Activated CD4-positive, alpha-beta T cell treated with anti-CD3 and anti-CD28 coated beads, Interleukin-2, amount 10 ng/mL, durations not matched to agents 7 days and 5 days (primary cell): ENCODE results near the gene PHACTR1. TPM values are rescaled to one million over a fixed set of nuclear protein-coding genes. Genes with fewer than 3 reads are reported as not detected.

Source experiments
- CTCF ChIA-PET: fragments of 350-600 bp; sonication (Branson Sonifier 250); formaldehyde crosslinking; loops from one replicate; lab custom pipeline; 2021; ENCODE audit warnings: antibody characterized with exemption; lab: Charles Lee
- POLR2A ChIA-PET: fragments of 350-600 bp; sonication (Branson Sonifier 250); formaldehyde crosslinking; loops from one replicate; lab custom pipeline; 2021; ENCODE audit warnings: antibody characterized with exemption; lab: Charles Lee
- DNase-seq: peaks from one replicate; pipeline ENCODE4 v3.0.0-alpha.2; 2020
- H3K27ac Mint-ChIP-seq: one replicate; pipeline ENCODE4 v1.8.0; 2021; ENCODE audit warnings: mild to moderate bottlenecking, moderate library complexity, mixed read lengths
- H3K27me3 Mint-ChIP-seq: one replicate; pipeline ENCODE4 v1.8.0; 2021; ENCODE audit warnings: mixed read lengths
- H3K36me3 Mint-ChIP-seq: one replicate; pipeline ENCODE4 v1.8.0; 2021; ENCODE audit warnings: low read depth, mixed read lengths
- H3K4me1 Mint-ChIP-seq: one replicate; pipeline ENCODE4 v1.8.0; 2021; ENCODE audit warnings: mixed read lengths
- H3K4me3 Mint-ChIP-seq: one replicate; pipeline ENCODE4 v1.8.0; 2021; ENCODE audit warnings: mild to moderate bottlenecking, moderate library complexity, mixed read lengths
- H3K9me3 Mint-ChIP-seq: one replicate; pipeline ENCODE4 v1.8.0; 2021; ENCODE audit warnings: mixed read lengths
- total RNA-seq, 2 experiments: library from RNA; stranded (reverse); gene quantifications; one replicate each; pipeline ENCODE4 v1.2.3, GENCODE V29; 2021

Gene PHACTR1
- total RNA-seq: under 1 TPM; 0.19 to 0.32 TPM

DNA sequence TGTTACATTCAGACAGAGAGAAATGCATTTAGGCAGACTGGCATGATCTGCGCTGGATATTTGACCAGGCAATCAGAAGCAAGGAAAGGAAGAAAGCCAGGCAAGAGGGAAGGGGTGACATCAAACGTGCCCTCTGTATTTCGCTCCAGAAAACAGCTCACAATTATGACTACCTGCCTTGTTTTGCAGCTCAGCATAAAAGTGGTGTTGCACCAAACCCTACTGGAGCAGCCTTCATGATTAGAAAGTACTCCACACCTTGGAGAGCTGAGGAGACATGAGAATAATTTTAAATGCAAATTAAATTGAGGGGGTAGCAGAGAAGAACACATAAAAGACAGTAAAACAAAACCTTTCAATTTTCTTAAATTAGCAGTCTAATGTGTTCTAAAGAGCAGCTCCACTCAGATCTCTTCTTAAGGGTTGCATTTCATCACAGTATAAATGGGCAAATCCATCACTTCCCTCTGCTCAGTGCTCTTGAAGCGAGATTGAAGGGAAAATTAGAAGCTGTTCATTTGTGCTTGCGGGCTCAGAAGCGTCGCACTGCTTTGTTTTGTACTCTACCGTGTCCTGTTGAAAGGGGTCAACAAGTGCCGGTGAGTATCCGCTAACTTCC is at the start of gene PHACTR1:
Gene PHACTR1, plus strand, starts transcription at position 470 of the 619 bp plus-strand sequence.
- Mint-ChIP-seq H3K9me3 (no peaks in the 10 kb centered on the region), H3K4me3 (no peak within 1 kb of the TSS), H3K27me3 (no peaks in the 10 kb centered on the region), H3K27ac (no peak within 1 kb of the TSS), H3K4me1 (no peaks in the 10 kb centered on the region), H3K36me3 (no peaks in the 10 kb centered on the region)
- ChIA-PET POLR2A (no interaction called here), CTCF (interaction anchor here (0.6 to 1.1 kb wide), 2 partner anchors 16 to 276 kb away, joined by 3 read pairs; no protein-coding TSS in a partner anchor)
- DNase-seq: no peak

DNA sequence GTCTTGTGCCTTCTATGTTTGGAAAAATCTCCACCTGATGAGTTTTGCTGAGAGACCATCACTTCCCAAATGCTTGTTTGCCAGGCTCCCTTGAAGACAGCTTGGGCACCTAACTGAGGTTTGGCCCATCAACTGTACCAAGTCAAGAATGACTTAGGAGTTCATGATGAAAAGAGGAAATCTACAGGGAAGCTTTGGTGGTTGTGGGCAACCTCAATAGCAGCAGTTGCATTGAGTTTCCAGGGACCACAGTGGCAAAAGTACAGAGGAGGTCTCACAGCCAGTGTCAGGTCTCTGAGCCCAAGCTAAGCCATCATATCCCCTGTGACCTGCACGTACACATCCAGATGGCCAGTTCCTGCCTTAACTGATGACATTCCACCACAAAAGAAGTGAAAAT is 49.7 kb upstream of the PHACTR1 start:
- H3K4me1 Mint-ChIP-seq: no peaks in the 10 kb centered on the region
- H3K27ac Mint-ChIP-seq: no peak overlapping the region
- no peaks in the 10 kb centered on the region for H3K27me3 Mint-ChIP-seq
- no peaks in the 10 kb centered on the region for H3K36me3 Mint-ChIP-seq
- ChIA-PET CTCF (no interaction called here), POLR2A (no interaction called here)
- no peak overlapping the region for H3K4me3 Mint-ChIP-seq
- H3K9me3 Mint-ChIP-seq: no peaks in the 10 kb centered on the region
- no peak for DNase-seq

DNA sequence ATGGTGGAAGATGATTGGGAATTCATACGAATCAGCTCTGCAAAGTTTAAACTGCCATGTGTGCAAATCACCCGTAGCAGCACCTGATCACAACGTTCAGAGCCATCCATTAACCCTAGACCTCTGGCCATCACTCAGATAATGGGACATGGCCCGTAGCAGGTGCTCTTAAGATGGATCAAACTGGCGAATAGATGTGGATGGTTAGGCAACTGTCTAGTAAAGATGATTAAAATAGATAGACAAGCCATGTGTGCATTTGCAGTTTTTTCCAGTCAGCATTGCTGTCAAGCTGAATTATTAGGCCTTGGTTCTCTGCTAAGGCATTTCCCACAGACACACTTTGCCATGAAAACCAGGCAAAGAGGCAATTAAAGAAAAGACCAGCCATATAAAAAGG is 40.6 kb upstream of the PHACTR1 start:
- no peaks in the 10 kb centered on the region for H3K9me3 Mint-ChIP-seq
- H3K36me3 Mint-ChIP-seq: no peaks in the 10 kb centered on the region
- no peak for DNase-seq
- H3K4me1 Mint-ChIP-seq: no peaks in the 10 kb centered on the region
- no peak overlapping the region for H3K4me3 Mint-ChIP-seq
- ChIA-PET CTCF (no interaction called here), POLR2A (no interaction called here)
- no peak overlapping the region for H3K27ac Mint-ChIP-seq
- H3K27me3 Mint-ChIP-seq: peaks cover 2% of the 10 kb centered on the region

DNA sequence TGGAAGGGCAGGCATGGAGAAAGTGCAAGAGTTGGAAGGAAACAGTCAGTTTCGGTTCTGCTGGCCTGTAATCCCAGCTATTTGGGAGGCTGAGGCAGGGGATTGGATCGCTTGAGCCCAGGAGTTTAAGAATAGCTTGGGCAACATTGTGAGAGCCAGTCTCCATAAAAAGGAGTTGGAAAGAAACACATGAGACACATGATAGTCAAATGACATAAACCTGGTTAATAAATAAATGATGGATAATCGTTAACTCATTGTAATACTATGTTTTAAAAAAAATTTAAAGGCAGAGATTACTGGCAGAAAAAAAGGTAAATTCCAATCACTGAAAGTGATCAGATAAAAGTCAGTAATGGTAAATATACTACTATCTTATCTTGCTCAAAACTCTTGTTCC is 37.2 kb upstream of the PHACTR1 start:
- Mint-ChIP-seq H3K4me1 (no peaks in the 10 kb centered on the region), H3K27me3 (peaks cover 2% of the 10 kb centered on the region), H3K4me3 (no peak overlapping the region), H3K27ac (no peak overlapping the region), H3K36me3 (no peaks in the 10 kb centered on the region), H3K9me3 (no peaks in the 10 kb centered on the region)
- no peak for DNase-seq
- ChIA-PET POLR2A (no interaction called here), CTCF (interaction anchor here (0.6 kb wide), 1 partner anchor 236 kb away, joined by 3 read pairs; no protein-coding TSS in a partner anchor)

DNA sequence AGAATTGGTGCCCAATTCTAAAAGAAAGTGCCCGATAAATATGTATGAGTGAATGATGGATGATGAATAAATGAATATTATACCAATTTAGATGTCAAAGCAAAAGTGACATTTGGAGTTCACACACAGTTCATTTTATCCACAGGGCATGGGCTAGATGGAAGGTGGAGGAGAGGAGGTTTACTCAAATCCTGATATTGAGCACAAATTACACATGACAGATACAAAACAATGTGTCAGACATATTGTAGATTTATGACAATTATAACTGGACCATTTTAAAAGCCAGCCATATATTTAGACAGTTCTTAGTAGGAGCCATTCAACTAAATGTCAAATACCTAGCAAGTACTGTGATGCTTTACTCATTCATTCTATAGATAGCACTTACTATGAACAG is 23.4 kb upstream of the PHACTR1 start:
- POLR2A ChIA-PET: no interaction called here
- H3K4me3 Mint-ChIP-seq: no peak overlapping the region
- H3K9me3 Mint-ChIP-seq: no peaks in the 10 kb centered on the region
- CTCF ChIA-PET: no interaction called here
- no peaks in the 10 kb centered on the region for H3K36me3 Mint-ChIP-seq
- H3K27ac Mint-ChIP-seq: no peak overlapping the region
- DNase-seq: no peak
- H3K27me3 Mint-ChIP-seq: peaks cover 13% of the 10 kb centered on the region
- no peaks in the 10 kb centered on the region for H3K4me1 Mint-ChIP-seq

DNA sequence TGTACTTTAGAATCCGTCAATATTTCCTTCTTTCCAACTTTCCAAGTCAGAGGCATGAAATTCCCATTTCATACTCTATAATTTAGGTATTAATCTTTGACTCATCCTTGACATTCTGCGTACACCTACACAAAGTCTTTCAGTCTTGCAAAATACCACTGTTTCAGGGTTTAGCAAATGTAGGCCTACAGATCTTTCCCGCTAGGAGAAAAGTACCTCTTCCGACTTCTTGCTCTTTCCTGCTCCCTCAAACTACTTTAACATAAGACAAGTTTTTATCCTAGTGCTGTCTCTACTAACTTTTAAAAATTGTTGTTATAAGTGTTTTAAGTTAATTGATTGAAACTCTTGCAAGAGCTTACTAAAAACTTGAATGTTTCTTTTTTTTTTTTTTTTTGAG is 18.3 kb upstream of the PHACTR1 start:
- ChIA-PET POLR2A (no interaction called here), CTCF (no interaction called here)
- no peaks in the 10 kb centered on the region for H3K9me3 Mint-ChIP-seq
- H3K27ac Mint-ChIP-seq: no peak overlapping the region
- H3K4me3 Mint-ChIP-seq: no peak overlapping the region
- DNase-seq: no peak
- no peaks in the 10 kb centered on the region for H3K36me3 Mint-ChIP-seq
- H3K27me3 Mint-ChIP-seq: peaks cover 5% of the 10 kb centered on the region
- no peaks in the 10 kb centered on the region for H3K4me1 Mint-ChIP-seq

DNA sequence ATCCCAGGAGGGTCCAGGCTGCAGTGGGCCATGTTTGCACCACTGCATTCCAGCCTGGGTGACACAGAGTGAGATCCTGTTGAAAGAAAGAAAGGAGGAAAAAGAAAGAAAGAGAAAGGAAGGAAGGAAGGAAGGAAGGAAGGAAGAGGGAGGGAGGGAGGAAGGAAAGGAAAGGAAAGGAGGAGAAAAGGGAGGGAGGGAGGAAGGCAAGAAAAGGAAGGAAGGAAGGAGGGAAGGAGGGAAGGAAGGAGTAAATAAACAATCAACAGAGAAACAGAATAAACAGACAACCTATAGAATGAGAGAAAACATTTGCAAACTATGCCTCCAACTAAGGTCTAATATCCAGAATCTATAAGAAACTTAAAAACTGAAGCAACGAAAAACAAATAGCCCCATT is 11.6 kb upstream of the PHACTR1 start:
- Mint-ChIP-seq H3K4me1 (no peaks in the 10 kb centered on the region), H3K36me3 (no peaks in the 10 kb centered on the region), H3K4me3 (no peak overlapping the region), H3K9me3 (no peaks in the 10 kb centered on the region), H3K27me3 (peaks cover 2% of the 10 kb centered on the region), H3K27ac (no peak overlapping the region)
- CTCF ChIA-PET: no interaction called here
- POLR2A ChIA-PET: no interaction called here
- no peak for DNase-seq

DNA sequence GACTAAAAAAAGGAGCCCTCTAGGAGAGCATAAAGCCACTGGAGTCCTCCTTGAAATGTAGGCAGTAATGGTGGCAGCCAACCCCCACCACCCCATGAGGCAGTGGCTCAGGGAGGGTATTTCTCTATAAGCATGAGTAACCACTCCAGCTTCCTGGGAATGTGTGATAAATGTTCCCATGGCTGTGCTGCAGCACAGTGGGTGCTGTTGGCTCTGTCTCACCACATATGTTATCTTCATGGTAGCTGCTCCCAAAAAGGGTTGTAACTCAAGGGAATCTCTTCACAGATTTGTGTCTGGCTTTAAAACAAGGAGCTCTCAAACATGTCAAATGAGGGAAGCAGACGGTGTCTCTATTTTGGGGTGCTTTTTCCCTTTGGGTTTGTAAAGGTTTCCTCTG is 7.5 kb upstream of the PHACTR1 start:
- Mint-ChIP-seq H3K27me3 (peaks cover 2% of the 10 kb centered on the region), H3K27ac (no peak overlapping the region), H3K4me1 (no peaks in the 10 kb centered on the region), H3K9me3 (no peaks in the 10 kb centered on the region), H3K36me3 (no peaks in the 10 kb centered on the region), H3K4me3 (no peak overlapping the region)
- ChIA-PET CTCF (no interaction called here), POLR2A (no interaction called here)
- DNase-seq: no peak

DNA sequence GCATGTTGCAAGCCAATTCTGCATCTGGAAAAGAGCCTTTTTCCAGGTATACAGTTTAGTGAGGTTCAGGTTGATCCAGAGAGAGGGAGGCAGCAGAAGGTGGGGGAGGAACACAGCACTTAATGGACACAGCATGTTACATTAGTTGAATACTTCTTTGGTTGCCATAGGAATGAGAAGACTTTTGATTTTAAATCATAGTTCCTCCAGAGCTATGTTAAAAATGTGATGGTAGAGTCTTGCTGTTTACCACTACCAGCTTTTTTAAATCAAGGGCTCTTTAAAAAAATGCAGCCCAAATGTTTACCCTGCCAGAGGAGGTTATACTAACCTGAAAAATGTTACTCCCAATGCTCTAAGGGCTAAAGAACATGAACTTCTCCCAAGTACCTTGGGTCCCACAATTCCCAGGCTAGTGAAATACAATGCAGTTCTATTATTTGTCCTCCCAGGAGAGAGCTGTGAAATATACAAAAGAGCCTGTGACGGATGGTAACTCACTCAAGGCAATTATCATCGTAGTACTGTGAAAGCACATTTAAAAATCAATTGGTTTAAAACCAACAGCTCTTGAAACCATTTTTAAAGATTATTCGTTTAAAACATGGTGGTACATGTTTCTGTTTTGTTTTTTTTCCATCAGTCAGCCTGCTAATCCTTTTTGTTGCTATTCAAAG is 6.9 kb upstream of the PHACTR1 start:
- no peak overlapping the region for H3K4me3 Mint-ChIP-seq
- CTCF ChIA-PET: no interaction called here
- no peaks in the 10 kb centered on the region for H3K4me1 Mint-ChIP-seq
- DNase-seq: no peak
- no peaks in the 10 kb centered on the region for H3K36me3 Mint-ChIP-seq
- H3K27me3 Mint-ChIP-seq: peaks cover 2% of the 10 kb centered on the region
- H3K27ac Mint-ChIP-seq: no peak overlapping the region
- H3K9me3 Mint-ChIP-seq: no peaks in the 10 kb centered on the region
- POLR2A ChIA-PET: no interaction called here

DNA sequence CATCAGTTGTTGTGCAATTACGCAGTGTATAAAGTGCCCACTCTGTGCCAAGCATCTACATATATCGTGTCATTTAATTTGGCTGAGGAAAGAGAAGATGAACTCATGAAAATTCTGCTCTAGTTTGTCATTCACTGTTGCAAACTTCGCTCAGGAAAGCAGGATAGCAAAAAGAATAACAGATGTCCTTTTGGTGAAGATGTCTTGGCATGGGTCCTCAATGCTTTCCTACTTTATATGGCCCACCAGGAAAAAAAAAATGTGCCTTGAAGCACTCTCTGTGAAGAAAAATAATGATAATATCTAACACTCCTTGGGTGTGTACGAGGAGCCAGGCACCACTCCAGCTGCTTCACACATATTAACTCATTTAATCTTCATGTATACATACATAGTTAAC is 5.6 kb upstream of the PHACTR1 start:
- ChIA-PET CTCF (no interaction called here), POLR2A (no interaction called here)
- Mint-ChIP-seq H3K27me3 (peaks cover under 1% of the 10 kb centered on the region), H3K36me3 (no peaks in the 10 kb centered on the region), H3K9me3 (no peaks in the 10 kb centered on the region), H3K4me1 (no peaks in the 10 kb centered on the region), H3K4me3 (no peak overlapping the region), H3K27ac (no peak overlapping the region)
- no peak for DNase-seq

DNA sequence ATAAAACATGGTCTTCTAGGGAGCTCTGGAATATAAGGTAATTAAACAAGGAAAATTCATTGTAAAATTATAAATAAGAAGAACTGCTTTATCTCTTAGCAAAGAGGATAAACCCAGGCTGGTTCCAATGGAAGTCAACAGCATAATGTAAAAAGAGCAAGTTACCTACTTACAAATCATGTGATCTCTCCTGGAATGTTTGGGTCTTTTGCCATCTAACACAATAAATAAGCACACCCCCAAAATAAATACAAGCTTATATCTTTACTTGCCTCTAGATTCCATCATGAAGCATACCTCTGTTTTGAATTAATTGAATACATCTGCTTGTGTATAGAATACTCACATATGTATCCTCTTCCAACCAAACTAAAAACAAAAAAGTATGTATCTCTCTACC is 2.5 kb upstream of the PHACTR1 start:
- CTCF ChIA-PET: no interaction called here
- Mint-ChIP-seq H3K4me3 (no peak overlapping the region), H3K27me3 (no peaks in the 10 kb centered on the region), H3K27ac (no peak overlapping the region), H3K36me3 (no peaks in the 10 kb centered on the region), H3K4me1 (no peaks in the 10 kb centered on the region), H3K9me3 (no peaks in the 10 kb centered on the region)
- POLR2A ChIA-PET: no interaction called here
- no peak for DNase-seq

DNA sequence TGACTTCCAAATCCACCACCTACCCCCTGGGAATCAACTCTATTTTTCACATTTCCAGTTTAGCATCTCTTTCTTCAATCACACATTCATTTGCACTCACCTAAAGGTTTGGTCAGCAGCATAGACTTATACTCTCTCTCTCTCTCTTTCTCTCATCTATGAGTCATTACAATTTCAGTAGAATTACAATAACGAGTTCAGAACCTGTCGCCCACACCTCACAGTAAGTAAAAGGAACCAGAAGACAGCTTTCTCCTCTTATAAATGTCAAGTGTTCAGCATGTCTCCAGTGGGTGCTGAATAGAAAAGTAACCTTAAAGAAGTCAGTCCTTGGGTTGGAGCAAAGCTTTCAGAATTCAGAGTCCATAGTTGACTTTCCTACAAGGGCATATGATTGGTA is 1.1 kb upstream of the PHACTR1 start:
- Mint-ChIP-seq H3K27ac (no peak overlapping the region), H3K27me3 (no peaks in the 10 kb centered on the region), H3K9me3 (no peaks in the 10 kb centered on the region), H3K4me3 (no peak overlapping the region), H3K36me3 (no peaks in the 10 kb centered on the region), H3K4me1 (no peaks in the 10 kb centered on the region)
- no peak for DNase-seq
- ChIA-PET POLR2A (no interaction called here), CTCF (no interaction called here)

DNA sequence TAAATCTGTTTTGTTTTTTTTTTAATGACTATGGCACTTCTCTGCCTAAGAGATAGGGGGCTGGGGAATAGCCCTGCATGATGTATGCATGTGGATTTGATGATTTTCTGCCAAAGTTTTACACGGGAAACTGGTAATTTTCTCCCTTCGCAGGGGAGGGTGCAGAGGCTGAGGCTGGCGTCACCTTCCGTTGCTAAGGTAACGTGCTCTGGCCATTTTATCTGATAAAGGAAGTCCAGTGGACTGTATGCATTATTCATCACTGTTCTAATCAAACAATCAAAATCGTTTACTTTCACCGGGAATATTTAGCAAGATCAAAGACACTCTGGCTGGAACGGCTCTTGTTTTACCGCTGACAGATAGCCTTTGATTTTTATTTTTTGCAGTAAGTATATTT is 789 bp downstream of the PHACTR1 start:
- H3K4me3 Mint-ChIP-seq: no peak overlapping the region
- no peaks in the 10 kb centered on the region for H3K9me3 Mint-ChIP-seq
- no peaks in the 10 kb centered on the region for H3K4me1 Mint-ChIP-seq
- POLR2A ChIA-PET: no interaction called here
- no peak overlapping the region for H3K27ac Mint-ChIP-seq
- no peaks in the 10 kb centered on the region for H3K27me3 Mint-ChIP-seq
- no peaks in the 10 kb centered on the region for H3K36me3 Mint-ChIP-seq
- CTCF ChIA-PET: interaction anchor here (0.6 kb wide), 1 partner anchor 277 kb away, joined by 3 read pairs; no protein-coding TSS in a partner anchor
- no peak for DNase-seq

DNA sequence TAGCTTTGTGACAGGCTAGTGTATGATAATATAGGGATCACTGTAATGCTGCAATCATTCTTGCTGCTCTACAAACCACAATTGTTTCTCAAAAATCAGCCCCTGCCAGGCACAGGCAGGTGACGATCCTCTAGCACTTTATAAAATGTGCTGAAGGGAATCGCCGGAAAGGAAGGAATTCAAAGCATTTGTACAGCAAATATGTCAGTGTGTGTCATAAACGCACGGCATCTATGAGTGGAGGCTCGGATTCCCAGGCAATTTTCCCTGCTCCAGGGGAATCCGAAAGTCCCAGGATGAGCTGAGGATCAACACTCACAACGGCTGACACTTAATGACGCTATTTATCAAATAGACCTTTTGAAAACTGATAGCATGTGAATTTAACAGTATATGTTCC is 1.4 kb downstream of the PHACTR1 start:
- POLR2A ChIA-PET: no interaction called here
- Mint-ChIP-seq H3K9me3 (no peaks in the 10 kb centered on the region), H3K27ac (no peak overlapping the region), H3K4me3 (no peak overlapping the region), H3K27me3 (no peaks in the 10 kb centered on the region), H3K4me1 (no peaks in the 10 kb centered on the region), H3K36me3 (no peaks in the 10 kb centered on the region)
- DNase-seq: no peak
- CTCF ChIA-PET: no interaction called here
